GM12875 (cell line): ENCODE measurements around the gene KL.

Experiments
- H3K4me3 ChIP-seq: one replicate; pipeline ENCODE4 v1.5.1; 2011; ENCODE audit warnings: low read depth, low read length, control low read depth
- CTCF ChIP-seq: IDR thresholded peaks from 2 replicates; pipeline ENCODE4 v1.5.1; 2011; ENCODE audit warnings: low read depth, mild to moderate bottlenecking, control low read depth, inconsistent platforms, low read length, moderate library complexity, borderline replicate concordance; ENCODE audit not compliant: insufficient read depth

The KL gene

GRCh38 chr13:32976912-32977311 lies 39.3 kb upstream of the KL start:
- no peak overlapping the region for H3K4me3 ChIP-seq
- no peak for TF ChIP-seq CTCF

DNA sequence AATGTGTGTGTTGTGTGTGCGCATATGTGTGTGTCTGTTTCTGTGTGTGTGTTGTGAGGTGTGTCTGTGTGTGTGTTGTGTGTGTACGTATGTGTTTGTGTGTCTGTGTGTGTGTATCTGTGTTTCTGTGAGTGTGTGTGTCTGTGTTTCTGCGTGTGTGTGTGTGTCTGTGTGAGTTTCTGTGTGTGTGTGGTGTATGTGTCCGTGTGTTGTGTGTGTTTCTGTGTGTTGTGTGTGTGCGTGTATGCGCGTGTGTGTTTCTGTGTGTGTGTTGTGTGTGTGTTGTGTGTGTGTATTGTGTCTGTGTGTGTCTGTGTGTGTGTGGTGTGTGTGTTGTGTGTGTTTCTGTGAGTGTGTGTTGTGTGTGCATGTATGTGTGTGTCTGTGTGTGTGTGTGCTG lies 38.9 kb upstream of the KL start:
- H3K4me3 ChIP-seq, result no peak overlapping the region
- no peak for TF ChIP-seq CTCF

DNA sequence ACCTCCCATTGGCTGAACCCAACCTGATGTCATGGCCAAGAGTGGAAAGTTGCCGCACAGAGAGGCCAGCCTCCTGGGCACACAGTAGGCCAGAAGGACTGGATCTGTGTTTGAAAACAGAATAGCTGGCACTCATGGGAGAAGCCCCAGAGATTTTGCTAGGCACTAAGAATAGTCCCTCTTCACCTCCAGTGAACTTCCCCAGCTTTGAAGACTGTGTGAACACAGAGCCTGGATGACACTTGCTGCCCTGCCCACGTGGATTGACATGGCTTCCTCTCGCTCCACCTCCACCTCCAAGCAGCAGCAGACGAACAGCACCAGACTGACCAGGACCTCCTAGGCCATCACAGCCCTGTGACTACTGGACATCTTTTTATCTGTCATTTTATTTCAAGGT lies 37.9 kb upstream of the KL start:
- no peak for TF ChIP-seq CTCF

GRCh38 chr13:32983058-32983457 lies 33.2 kb upstream of the KL start:
- no peak overlapping the region for H3K4me3 ChIP-seq
- no peak for TF ChIP-seq CTCF

More for the DNA sequence above, 37.9 kb upstream of the KL start:
- H3K4me3 ChIP-seq, result no peak overlapping the region

GRCh38 chr13:32984857-32985626 lies 31.2 kb upstream of the KL start:
- no peak overlapping the region for H3K4me3 ChIP-seq
- TF ChIP-seq CTCF, result no peak

DNA sequence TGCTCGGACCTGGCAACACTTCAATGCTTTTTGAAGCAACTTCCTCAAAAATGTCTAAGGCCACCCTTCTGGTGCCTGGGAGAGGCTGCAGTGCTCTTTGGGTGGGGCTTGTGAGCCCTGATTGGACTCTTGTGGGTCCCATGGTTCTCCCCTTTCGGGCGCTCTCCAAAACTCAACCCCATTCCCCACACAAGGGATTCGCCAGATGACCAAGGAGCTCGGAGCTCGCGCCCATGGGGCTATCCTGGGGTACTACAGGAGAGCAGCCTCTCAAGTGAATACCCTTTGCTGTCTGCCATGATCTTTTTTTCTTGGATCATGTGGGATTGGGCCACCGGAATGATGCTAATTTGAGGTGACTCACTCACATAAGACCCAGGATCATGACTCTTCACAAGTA lies 29.7 kb upstream of the KL start:
- TF ChIP-seq CTCF, result no peak
- no peak overlapping the region for H3K4me3 ChIP-seq

DNA sequence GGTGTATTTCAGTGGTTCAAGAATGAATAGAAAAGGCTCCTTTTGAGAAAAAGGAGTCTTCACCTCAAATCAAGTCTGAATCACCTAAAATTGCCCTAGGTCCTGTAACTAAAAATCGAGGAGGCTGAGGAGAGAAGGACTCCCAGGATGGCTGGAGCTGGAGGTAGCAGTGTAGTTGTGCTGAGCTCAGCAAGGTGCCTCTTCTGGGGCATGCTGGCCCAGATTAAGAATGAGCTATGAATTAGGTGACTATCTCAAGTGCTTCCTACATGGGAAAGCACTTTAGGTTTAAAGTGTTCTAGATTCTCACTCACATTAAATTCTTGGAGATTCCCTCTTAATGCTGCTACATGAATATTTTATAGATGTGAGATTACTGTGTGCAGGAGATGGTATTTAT lies 28.8 kb upstream of the KL start:
- no peak for TF ChIP-seq CTCF
- H3K4me3 ChIP-seq, result no peak overlapping the region
